Right lobe of liver (tissue), 6 donors: ENCODE results near the gene HIP1R. TPM values are rescaled to one million over a fixed set of nuclear protein-coding genes. Genes with fewer than 3 reads are reported as not detected.

Experiments
- ATAC-seq, 4 donors: fragments of 200-7000 bp; cut with Tn5 transposase; one replicate each; pipeline ENCODE4 v1.9.1; 2020; ENCODE audit warnings: mild to moderate bottlenecking in 4 of 4, moderate library complexity in 4 of 4
- DNase-seq, 3 donors: peaks; one replicate each; pipeline ENCODE4 v3.0.0-alpha.2; 2020
- H3K27ac ChIP-seq, 3 donors: fragments of 200-600 bp; one replicate each; pipeline ENCODE4 v1.8.0; 2022
- H3K27me3 ChIP-seq, 2 donors: fragments of 200-600 bp; one replicate each; pipeline ENCODE4 v1.8.0; 2022
- H3K36me3 ChIP-seq, 4 donors: fragments of 200-600 bp; sonication (generic) in 1 of 4; one replicate each; pipeline versions ENCODE4 v1.5.1 to v1.8.0; 2017 to 2022; ENCODE audit warnings: control low read depth in 1 of 4
- H3K4me1 ChIP-seq, 4 donors: fragments of 200-600 bp; sonication (generic) in 1 of 4; one replicate each; pipeline versions ENCODE4 v1.5.1 to v1.8.0; 2017 to 2022; ENCODE audit warnings: control low read depth in 1 of 4
- H3K4me3 ChIP-seq, 3 donors: fragments of 200-600 bp; one replicate each; pipeline ENCODE4 v1.8.0; 2022
- H3K9me3 ChIP-seq, 4 donors: fragments of 200-600 bp; sonication (generic) in 1 of 4; one replicate each; pipeline versions ENCODE4 v1.5.1 to v1.8.0; 2017 to 2022; ENCODE audit warnings: control low read depth in 1 of 4
- CTCF ChIP-seq, 4 donors: fragments of 200-600 bp in 3 of 4; fragments of 450-650 bp in 1 of 4; IDR thresholded peaks; one replicate each; pipeline versions ENCODE4 v1.5.1 to v1.8.0; 2016 to 2022; ENCODE audit warnings: antibody characterized with exemption in 4 of 4, mild to moderate bottlenecking in 2 of 4
- POLR2A ChIP-seq: fragments of 450-650 bp; IDR thresholded peaks from one replicate; pipeline ENCODE4 v1.6.1; 2017; ENCODE audit warnings: antibody characterized with exemption, mild to moderate bottlenecking
- WGBS: methylation state at CpG from one replicate; pipeline ENCODE4 v1.1.6; 2018; ENCODE audit warnings: low coverage, low lambda C conversion rate; ENCODE audit not compliant: insufficient coverage; ENCODE audit errors: missing lambda C conversion rate; 5-methylcytosine and 5-hydroxymethylcytosine counted together
- intact Hi-C, 2 donors: fragments of 100-400 bp; cut with DNase I; formaldehyde crosslinking; loops; one replicate each; pipeline versions ENCODE4 v1.11.2 to v1.14.1; 2022
- total RNA-seq, 6 experiments: library from RNA; depleted of rRNA in 2 of 6; stranded (reverse); fragments of >200 nt in 2 of 6; fragmentation: NEBNext Ultra II Directional in 3 of 6; extraction: Animal tissue kit (Norgen Biotek cat#: 25700) in 3 of 6; gene quantifications; one replicate each; pipeline versions ENCODE4 v1.1.0 to v1.2.4, GENCODE V29; 2016 to 2023
- donor health status: DM: no; HTN: yes; CAD: no.
- donor health status: DM: no; HTN: no; CAD: no.
- donor health status: DM: no; HTN: no; CAD: no.
- donor health status: DM: no; HTN: yes; CAD: no.
- donor health status: DM: no; HTN: yes; CAD: no.

Gene HIP1R
- total RNA-seq, 6 experiments from 2014 or later = 23.6 to 37.2 (median 27.8) TPM

GRCh38 chr12:122839907-122840554 lies 4.8 kb downstream of the HIP1R start:
- no peaks in the 10 kb centered on the region for H3K36me3 ChIP-seq
- no peak overlapping the region for H3K4me3 ChIP-seq
- no peaks in the 10 kb centered on the region for H3K9me3 ChIP-seq
- intact Hi-C loops = no loop called here
- peaks cover 0 to 60% (median 25%) of the 10 kb centered on the region in 4 donors for H3K4me1 ChIP-seq
- peak overlapping the region in 2 of 3 donors; percentile 19 to 89 for H3K27ac ChIP-seq
- DNase-seq (peak in 1 of 3 donors; percentile 57), ATAC-seq (no peak)
- no peaks in the 10 kb centered on the region for H3K27me3 ChIP-seq
- 70% methylated on average over 4 of the region's 18 CpGs for WGBS
- no peak for TF ChIP-seq POLR2A
- no peak for TF ChIP-seq CTCF (IDR thresholded peaks at IDR 0.05)

GRCh38 chr12:122840580-122841513 lies 5.6 kb downstream of the HIP1R start:
- no peak for ATAC-seq
- peaks cover 0 to 60% (median 25%) of the 10 kb centered on the region in 4 donors for H3K4me1 ChIP-seq
- TF ChIP-seq CTCF (IDR thresholded peaks at IDR 0.05) (no peak), POLR2A (no peak)
- H3K9me3 ChIP-seq = no peaks in the 10 kb centered on the region
- intact Hi-C loops = no loop called here
- H3K4me3 ChIP-seq = no peak overlapping the region
- H3K27ac ChIP-seq = peak overlapping the region; percentile 67 to 91 (median 88)
- no peaks in the 10 kb centered on the region for H3K36me3 ChIP-seq
- peak in 1 of 3 donors; percentile 45 for DNase-seq
- no peaks in the 10 kb centered on the region for H3K27me3 ChIP-seq
- WGBS = 70% methylated on average over 10 of the region's 26 CpGs

GRCh38 chr12:122841544-122842321 lies 6.5 kb downstream of the HIP1R start:
- ATAC-seq = peak; percentile 55 to 81 (median 70)
- Histone ChIP-seq H3K27me3 (no peaks in the 10 kb centered on the region), H3K4me3 (peak overlapping the region in 1 of 3 donors; percentile 8), H3K4me1 (peaks cover 0 to 60% (median 25%) of the 10 kb centered on the region in 4 donors), H3K36me3 (no peaks in the 10 kb centered on the region), H3K27ac (peak overlapping the region; percentile 67 to 91 (median 88)), H3K9me3 (no peaks in the 10 kb centered on the region)
- TF ChIP-seq POLR2A (peak; percentile 80), CTCF (IDR thresholded peaks at IDR 0.05) (no peak)
- intact Hi-C loops = no loop called here
- peak; percentile 72 to 85 (median 84) for DNase-seq
- 37% methylated on average over 21 of the region's 23 CpGs for WGBS
